NCI-H226 (cell line): Measurements from ENCODE around the gene KLF13.

Experiments
- DNase-seq: peaks from one replicate; pipeline ENCODE4 v3.0.0-alpha.2; 2015

KLF13 gene

DNA sequence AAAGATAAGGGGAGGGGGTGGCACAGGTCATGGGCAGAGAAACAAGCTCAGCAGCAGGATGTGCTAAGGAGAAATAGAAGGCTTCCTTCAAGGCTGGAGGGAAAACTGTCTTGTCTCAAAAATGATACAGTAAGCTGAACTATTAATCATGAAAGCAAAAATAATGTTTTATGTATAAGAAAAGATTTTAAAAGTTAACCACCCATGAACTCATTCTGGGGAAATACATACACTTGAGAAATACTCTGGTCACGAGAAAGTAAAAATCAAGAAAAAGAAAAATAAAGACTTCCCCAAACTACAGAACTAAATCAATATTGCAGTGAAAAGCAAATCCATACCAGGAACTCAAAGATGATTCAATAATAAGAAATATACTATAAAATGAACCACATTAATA, 80.7 kb downstream of the KLF13 start:
- no peak for DNase-seq

DNA sequence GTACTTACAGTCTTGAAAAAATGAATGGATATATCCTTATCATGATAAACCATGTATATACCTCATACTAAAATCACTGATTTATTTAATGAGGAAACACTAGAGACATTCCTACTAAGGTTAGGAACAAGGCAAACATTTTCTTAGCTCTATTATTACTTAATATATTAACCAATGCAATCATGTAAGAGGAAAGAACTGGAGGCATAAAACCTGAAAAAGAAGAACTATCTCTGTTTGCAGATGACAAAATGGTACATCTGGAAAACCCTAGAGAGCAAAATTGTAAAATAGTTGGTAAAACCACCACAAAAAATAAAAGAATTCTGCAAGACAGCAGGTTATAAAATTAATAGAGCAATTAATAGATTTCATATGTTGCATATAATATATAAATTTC, 81.2 kb downstream of the KLF13 start:
- DNase-seq = no peak

- DNase-seq = no peak
These were observed 82.1 kb downstream of the KLF13 start for GRCh38 chr15:31408724-31409123.

- no peak for DNase-seq
These were observed 82.5 kb downstream of the KLF13 start for GRCh38 chr15:31409171-31409570.

- DNase-seq = no peak
These were observed 86.2 kb downstream of the KLF13 start for GRCh38 chr15:31412824-31413223.

- DNase-seq = no peak
These were observed 88.6 kb downstream of the KLF13 start for GRCh38 chr15:31415201-31415600.

DNA sequence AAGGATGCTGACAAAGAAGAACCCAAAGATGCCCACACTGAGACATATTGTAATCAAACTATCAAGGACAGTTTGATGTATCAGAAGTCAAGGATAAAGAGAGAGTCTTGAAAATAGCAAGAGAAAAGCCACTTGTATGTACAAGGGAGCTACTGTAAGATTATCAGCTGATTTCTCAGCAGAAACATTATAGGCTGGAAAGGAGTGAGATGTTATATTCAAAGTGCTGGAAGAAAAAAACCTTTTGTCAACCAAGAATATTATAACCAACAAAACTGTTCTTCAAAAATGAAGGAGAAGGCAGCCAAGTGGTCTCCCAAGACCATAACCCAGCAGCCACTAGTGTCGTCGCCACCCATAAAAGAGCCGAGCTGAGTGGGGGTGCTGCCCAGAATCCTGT, 93.2 kb downstream of the KLF13 start:
- no peak for DNase-seq

- no peak for DNase-seq
These were observed 100.8 kb downstream of the KLF13 start for GRCh38 chr15:31427411-31427810.
